NT2/D1 (cell line): ENCODE data around the gene SPATA9.

Experiments used
- SUZ12 ChIP-seq: IDR thresholded peaks from 2 replicates; pipeline ENCODE4 v1.6.1; 2011; ENCODE audit not compliant: insufficient read length, insufficient read depth; ENCODE audit errors: extremely low read depth
- YY1 ChIP-seq: IDR thresholded peaks from 2 replicates; pipeline ENCODE4 v1.6.1; 2011; ENCODE audit not compliant: insufficient read length, insufficient read depth
- ZNF274 ChIP-seq: IDR thresholded peaks from 2 replicates; pipeline ENCODE4 v1.6.1; 2011; ENCODE audit warnings: mild to moderate bottlenecking, low read depth, low read length

- no peak for TF ChIP-seq ZNF274
- no peak for TF ChIP-seq YY1
- TF ChIP-seq SUZ12: no peak
These were observed 61.6 kb downstream of the SPATA9 start for GRCh38 chr5:95620870-95621838.
